ENCODE data around the gene IGFBP4.
A peak's percentile ranks its signal among the peaks of the same experiment; 100 is the strongest.

Gene IGFBP4

GRCh38 chr17:40431231-40431602 is 12.0 kb upstream of the IGFBP4 start:
- TF ChIP-seq CTCF (IDR thresholded peaks at IDR 0.05; ENCODE audit: low read depth, low read length, missing control alignments) = no peak
- in situ Hi-C loops (cut with HindIII; ENCODE audit: low sequenced_read_pairs) = no loop called here
- no peak for DNase-seq (ENCODE audit: low read depth)
- no peak overlapping the region for H3K4me3 ChIP-seq (ENCODE audit: low read depth, low read length)

- in situ Hi-C loops (cut with HindIII; ENCODE audit: low sequenced_read_pairs) = no loop called here
- TF ChIP-seq CTCF (IDR thresholded peaks at IDR 0.05; ENCODE audit: low read depth, low read length, missing control alignments) = no peak
- H3K4me3 ChIP-seq (ENCODE audit: low read depth, low read length) = no peak overlapping the region
- no peak for DNase-seq (ENCODE audit: low read depth)
These were observed 10.3 kb upstream of the IGFBP4 start for GRCh38 chr17:40432864-40433528.

- DNase-seq (ENCODE audit: low read depth) = no peak
- in situ Hi-C loops (cut with HindIII; ENCODE audit: low sequenced_read_pairs) = no loop called here
These were observed 9.5 kb upstream of the IGFBP4 start for GRCh38 chr17:40433551-40434415.

GRCh38 chr17:40436636-40437035 is 6.6 kb upstream of the IGFBP4 start:
- in situ Hi-C loops (cut with HindIII; ENCODE audit: low sequenced_read_pairs) = loop anchor here (5.0 kb wide), 1 partner anchor 96 kb away; no protein-coding TSS in a partner anchor
- DNase-seq (ENCODE audit: low read depth) = no peak
- H3K4me3 ChIP-seq (ENCODE audit: low read depth, low read length) = no peak overlapping the region
- TF ChIP-seq CTCF (IDR thresholded peaks at IDR 0.05; ENCODE audit: low read depth, low read length, missing control alignments) = no peak

More at GRCh38 chr17:40433551-40434415, 9.5 kb upstream of the IGFBP4 start:
- H3K4me3 ChIP-seq (ENCODE audit: low read depth, low read length) = no peak overlapping the region
- TF ChIP-seq CTCF (IDR thresholded peaks at IDR 0.05; ENCODE audit: low read depth, low read length, missing control alignments) = peak; percentile 60

- no peak for DNase-seq (ENCODE audit: low read depth)
- in situ Hi-C loops (cut with HindIII; ENCODE audit: low sequenced_read_pairs) = loop anchor here (5.0 kb wide), 1 partner anchor 95 kb away; no protein-coding TSS in a partner anchor
- TF ChIP-seq CTCF (IDR thresholded peaks at IDR 0.05; ENCODE audit: low read depth, low read length, missing control alignments) = no peak
- no peak overlapping the region for H3K4me3 ChIP-seq (ENCODE audit: low read depth, low read length)
These were observed 6.0 kb upstream of the IGFBP4 start for GRCh38 chr17:40437095-40437732.

GRCh38 chr17:40440166-40440565 is 3.1 kb upstream of the IGFBP4 start:
- no peak for DNase-seq (ENCODE audit: low read depth)
- no peak for TF ChIP-seq CTCF (IDR thresholded peaks at IDR 0.05; ENCODE audit: low read depth, low read length, missing control alignments)
- no peak overlapping the region for H3K4me3 ChIP-seq (ENCODE audit: low read depth, low read length)
- in situ Hi-C loops (cut with HindIII; ENCODE audit: low sequenced_read_pairs) = no loop called here
